Measurements from ENCODE around the gene PSME1.

Gene PSME1

GRCh38 chr14:24185026-24185425 is 49.0 kb downstream of the PSME1 start:
- no peak for DNase-seq (ENCODE audit: low read depth in 1 of 2, low spot score in 1 of 2)
- no peaks in the 10 kb centered on the region for H3K27me3 ChIP-seq (ENCODE audit: insufficient read depth, poor library complexity, severe bottlenecking)
- no peak overlapping the region for H3K4me3 ChIP-seq (replicated peaks; ENCODE audit: insufficient read depth, low read length)
- TF ChIP-seq GABPA (IDR thresholded peaks at IDR 0.05; ENCODE audit: low read depth) (no peak), SPI1 (IDR thresholded peaks at IDR 0.05; ENCODE audit: borderline replicate concordance, low read depth) (no peak), CTCF (IDR thresholded peaks at IDR 0.05; ENCODE audit: insufficient read depth, low read length) (no peak), REST (IDR thresholded peaks at IDR 0.05; ENCODE audit: insufficient replicate concordance, low read depth) (no peak), POLR2AphosphoS5 (IDR thresholded peaks at IDR 0.05; ENCODE audit: low read depth) (no peak)
- no peak overlapping the region for H3K27ac ChIP-seq (replicated peaks)

GRCh38 chr14:24185741-24186140 is 49.7 kb downstream of the PSME1 start:
- DNase-seq (ENCODE audit: low read depth in 1 of 2, low spot score in 1 of 2) = no peak
- H3K27me3 ChIP-seq (ENCODE audit: insufficient read depth, poor library complexity, severe bottlenecking) = no peaks in the 10 kb centered on the region
- TF ChIP-seq CTCF (IDR thresholded peaks at IDR 0.05; ENCODE audit: insufficient read depth, low read length) (no peak), REST (IDR thresholded peaks at IDR 0.05; ENCODE audit: insufficient replicate concordance, low read depth) (no peak), GABPA (IDR thresholded peaks at IDR 0.05; ENCODE audit: low read depth) (no peak), POLR2AphosphoS5 (IDR thresholded peaks at IDR 0.05; ENCODE audit: low read depth) (no peak), SPI1 (IDR thresholded peaks at IDR 0.05; ENCODE audit: borderline replicate concordance, low read depth) (no peak)
- H3K4me3 ChIP-seq (replicated peaks; ENCODE audit: insufficient read depth, low read length) = no peak overlapping the region
- H3K27ac ChIP-seq (replicated peaks) = no peak overlapping the region

GRCh38 chr14:24186831-24187538 is 51.0 kb downstream of the PSME1 start:
- no peak overlapping the region for H3K4me3 ChIP-seq (replicated peaks; ENCODE audit: insufficient read depth, low read length)
- H3K27ac ChIP-seq (replicated peaks) = no peak overlapping the region
- TF ChIP-seq GABPA (IDR thresholded peaks at IDR 0.05; ENCODE audit: low read depth) (no peak), SPI1 (IDR thresholded peaks at IDR 0.05; ENCODE audit: borderline replicate concordance, low read depth) (no peak), REST (IDR thresholded peaks at IDR 0.05; ENCODE audit: insufficient replicate concordance, low read depth) (no peak), CTCF (IDR thresholded peaks at IDR 0.05; ENCODE audit: insufficient read depth, low read length) (no peak), POLR2AphosphoS5 (IDR thresholded peaks at IDR 0.05; ENCODE audit: low read depth) (no peak)
- no peak for DNase-seq (ENCODE audit: low read depth in 1 of 2, low spot score in 1 of 2)
- H3K27me3 ChIP-seq (ENCODE audit: insufficient read depth, poor library complexity, severe bottlenecking) = no peaks in the 10 kb centered on the region
